Keratinocyte (primary cell): Measurements from ENCODE around the gene YWHAB. TPM values are rescaled to one million over a fixed set of nuclear protein-coding genes. Genes with fewer than 3 reads are reported as not detected.

Experiments
- DNase-seq: peaks from one replicate; pipeline ENCODE4 v3.0.0-alpha.2; 2011; ENCODE audit warnings: low read depth, missing footprints, low spot score
- FAIRE-seq: peaks from 2 replicates; lab custom pipeline; 2011; peaks lifted over from hg19 to GRCh38; lab: Jason Lieb, UNC
- H2AFZ ChIP-seq: 2 replicates; pipeline ENCODE4 v1.6.0; 2012; ENCODE audit warnings: low read length, control low read depth, inconsistent platforms; ENCODE audit not compliant: control insufficient read depth
- H3K27ac ChIP-seq: 2 replicates; pipeline ENCODE4 v1.5.1; 2011; ENCODE audit warnings: low read length; ENCODE audit not compliant: control insufficient read depth, insufficient read depth
- H3K27me3 ChIP-seq: 3 replicates; pipeline ENCODE4 v1.6.0; 2011; ENCODE audit warnings: low read length; ENCODE audit not compliant: control insufficient read depth, insufficient read depth; ENCODE audit errors: extremely low read depth
- H3K36me3 ChIP-seq, 2 experiments: 2 replicates in 1 of 2; 3 replicates in 1 of 2; pipeline ENCODE4 v1.5.1; 2011; ENCODE audit warnings: low read length in 2 of 2, mild to moderate bottlenecking in 1 of 2; ENCODE audit not compliant: control insufficient read depth in 2 of 2, insufficient read depth in 2 of 2; ENCODE audit errors: extremely low read depth in 1 of 2
- H3K4me1 ChIP-seq: 3 replicates; pipeline ENCODE4 v1.5.1; 2011; ENCODE audit warnings: low read length; ENCODE audit not compliant: control insufficient read depth, insufficient read depth; ENCODE audit errors: extremely low read depth
- H3K4me2 ChIP-seq: 3 replicates; pipeline ENCODE4 v1.6.0; 2011; ENCODE audit warnings: low read depth, low read length; ENCODE audit not compliant: control insufficient read depth, insufficient read depth; ENCODE audit errors: extremely low read depth
- H3K4me3 ChIP-seq, 3 experiments: fragments of 200-600 bp in 1 of 3; sonication (generic) in 1 of 3; 2 replicates in 2 of 3; 3 replicates in 1 of 3; pipeline ENCODE4 v1.5.1; 2011 to 2016; ENCODE audit warnings: low read length in 3 of 3, mild to moderate bottlenecking in 3 of 3, control low read depth in 2 of 3, inconsistent platforms in 1 of 3, low read depth in 1 of 3, mixed read lengths in 1 of 3, mixed run types in 1 of 3, moderate library complexity in 1 of 3; ENCODE audit not compliant: control insufficient read depth in 2 of 3, insufficient read depth in 2 of 3; ENCODE audit errors: extremely low read depth in 1 of 3
- H3K79me2 ChIP-seq: 2 replicates; pipeline ENCODE4 v1.6.0; 2012; ENCODE audit warnings: low read length; ENCODE audit not compliant: control insufficient read depth, insufficient read depth
- H3K9ac ChIP-seq: 3 replicates; pipeline ENCODE4 v1.6.0; 2011; ENCODE audit warnings: low read length; ENCODE audit not compliant: control insufficient read depth, insufficient read depth; ENCODE audit errors: extremely low read depth
- H3K9me1 ChIP-seq: 3 replicates; pipeline ENCODE4 v1.6.0; 2011; ENCODE audit warnings: low read length; ENCODE audit not compliant: control insufficient read depth, insufficient read depth; ENCODE audit errors: extremely low read depth
- H3K9me3 ChIP-seq: 2 replicates; pipeline ENCODE4 v1.5.1; 2012; ENCODE audit warnings: low read depth, low read length; ENCODE audit not compliant: control insufficient read depth
- H4K20me1 ChIP-seq: 3 replicates; pipeline ENCODE4 v1.6.0; 2011; ENCODE audit warnings: low read length; ENCODE audit not compliant: control insufficient read depth, insufficient read depth; ENCODE audit errors: extremely low read depth
- CTCF ChIP-seq, 3 experiments: IDR thresholded peaks in 1 of 3; conservative IDR thresholded peaks in 1 of 3; optimal IDR thresholded peaks in 1 of 3; 2 replicates in 2 of 3; 3 replicates in 1 of 3; pipeline versions ENCODE3 to v1.5.1; 2011; ENCODE audit warnings: low read length in 3 of 3, mild to moderate bottlenecking in 3 of 3, moderate library complexity in 2 of 3, control low read depth in 1 of 3, inconsistent platforms in 1 of 3; ENCODE audit not compliant: insufficient read depth in 2 of 3; ENCODE audit errors: extremely low read depth in 1 of 3
- EZH2 ChIP-seq: IDR thresholded peaks from one replicate; pipeline ENCODE4 v1.6.1; 2012; ENCODE audit warnings: inconsistent platforms, mild to moderate bottlenecking, low read length, moderate library complexity
- dilution Hi-C: fragments of 300-500 bp; cut with MboI; formaldehyde crosslinking; loops from one replicate; pipeline ENCODE4 v1.7.0; 2020; ENCODE audit warnings: low sequenced_read_pairs; ENCODE audit not compliant: extremely low pct_ligation_motif_present
- polyA plus RNA-seq, 5 experiments: library from polyadenylated mRNA; depleted of rRNA in 3 of 5; stranded (reverse) in 3 of 5; stranded (forward) in 1 of 5; unstranded in 1 of 5; fragments of >200 nt; gene quantifications; 1 replicate in 1 of 5; 2 replicates in 3 of 5; 3 replicates in 1 of 5; pipeline versions ENCODE4 v1.2.1 to v1.2.3, GENCODE V29; 2011 to 2012; ENCODE audit warnings: missing spikeins in 2 of 5, low read depth in 1 of 5, low replicate concordance in 1 of 5

The YWHAB gene
- polyA plus RNA-seq, 1 donor (not counting 4 experiments of a cell fraction or from before 2014, with no cell fraction given) = 214 TPM

DNA sequence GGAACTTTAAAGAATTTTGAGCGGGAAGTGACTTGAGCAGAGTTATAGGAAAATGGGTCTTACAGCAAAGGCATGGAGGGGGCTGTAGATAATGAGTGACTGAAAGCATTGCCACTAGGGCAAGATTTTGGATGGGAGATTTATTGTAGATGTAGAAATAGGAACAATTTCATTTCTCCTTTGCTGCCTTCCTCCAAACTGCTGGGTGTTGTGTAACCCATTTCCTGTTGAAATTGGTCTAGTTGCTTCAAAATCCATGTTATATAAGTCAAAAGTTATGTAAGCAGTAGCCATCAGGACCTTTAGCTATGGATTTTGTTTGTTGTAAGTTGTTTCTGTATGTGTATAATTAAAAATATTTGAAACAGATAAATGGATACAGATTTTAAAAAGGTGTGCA lies 11.1 kb downstream of the YWHAB start:
- Histone ChIP-seq H3K9ac (no peak overlapping the region), H3K79me2 (peaks cover 100% of the 10 kb centered on the region), H3K4me1 (peaks cover 6% of the 10 kb centered on the region), H2AFZ (no peak overlapping the region), H3K9me3 (no peaks in the 10 kb centered on the region), H3K4me2 (no peak overlapping the region), H3K36me3 (peaks cover 15 to 19% of the 10 kb centered on the region in 2 experiments), H3K4me3 (no peak overlapping the region), H3K9me1 (peaks cover 5% of the 10 kb centered on the region), H3K27ac (no peak overlapping the region), H3K27me3 (no peaks in the 10 kb centered on the region), H4K20me1 (peaks cover 57% of the 10 kb centered on the region)
- FAIRE-seq (no peak), DNase-seq (no peak)
- TF ChIP-seq EZH2 (no peak), CTCF (optimal IDR thresholded peaks at IDR 0.05 in 1 of 3, IDR thresholded peaks at IDR 0.05 in 1 of 3, conservative IDR thresholded peaks at IDR 0.05 in 1 of 3; ENCODE audit: extremely low read depth in 1 of 3, insufficient read depth in 2 of 3, low read length in 3 of 3) (no peak)
- dilution Hi-C loops = no loop called here

DNA sequence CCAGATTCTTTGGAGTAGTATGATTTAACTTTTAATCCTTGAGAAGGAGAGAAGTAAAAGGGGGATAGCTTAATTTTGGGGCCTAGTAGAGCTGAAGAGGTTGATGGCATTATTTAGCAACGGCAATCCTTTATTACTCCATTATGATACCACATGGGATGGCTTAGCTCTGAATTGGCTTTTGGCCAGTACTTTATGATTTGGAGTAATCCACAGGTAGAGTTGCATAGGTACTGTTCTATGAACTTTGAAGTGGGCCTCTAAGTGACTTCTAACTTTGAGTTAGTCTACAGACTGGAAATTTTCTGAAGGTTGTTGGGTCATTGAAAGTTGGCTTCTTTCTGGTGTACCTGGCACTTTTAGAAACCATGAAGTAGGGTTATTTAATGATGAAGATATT lies 11.6 kb downstream of the YWHAB start:
- Histone ChIP-seq H3K79me2 (peaks cover 99% of the 10 kb centered on the region), H2AFZ (no peak overlapping the region)

More for the DNA sequence above, 11.6 kb downstream of the YWHAB start:
- H3K9me3 ChIP-seq = no peaks in the 10 kb centered on the region
- H3K27ac ChIP-seq = no peak overlapping the region
- H3K9ac ChIP-seq = no peak overlapping the region
- H3K36me3 ChIP-seq = peaks cover 17 to 19% of the 10 kb centered on the region in 2 experiments
- H3K9me1 ChIP-seq = peaks cover 5% of the 10 kb centered on the region
- DNase-seq (no peak), FAIRE-seq (no peak)
- H3K4me2 ChIP-seq = no peak overlapping the region
- dilution Hi-C loops = no loop called here
- peaks cover 6% of the 10 kb centered on the region for H3K4me1 ChIP-seq
- H3K4me3 ChIP-seq = no peak overlapping the region
- no peaks in the 10 kb centered on the region for H3K27me3 ChIP-seq
- peaks cover 59% of the 10 kb centered on the region for H4K20me1 ChIP-seq
- TF ChIP-seq CTCF (optimal IDR thresholded peaks at IDR 0.05 in 1 of 3, IDR thresholded peaks at IDR 0.05 in 1 of 3, conservative IDR thresholded peaks at IDR 0.05 in 1 of 3; ENCODE audit: extremely low read depth in 1 of 3, insufficient read depth in 2 of 3, low read length in 3 of 3) (no peak), EZH2 (no peak)
